K562 (cell line): ENCODE measurements around the gene CELF4. TPM values are rescaled to one million over a fixed set of nuclear protein-coding genes. Genes with fewer than 3 reads are reported as not detected.

ENCODE experiments used
- ATAC-seq: fragments of 200-7000 bp; cut with Tn5 transposase; 3 replicates; pipeline ENCODE4 v1.9.1; 2020; ENCODE audit warnings: moderate library complexity
- BruUV-seq: library from RNA; stranded (reverse); fragments of 400-500 nt; replicated peaks from 2 replicates; lab custom pipeline; 2021; lab: Mats Ljungman, UMichigan
- CTCF ChIA-PET: fragments of 300-600 bp; formaldehyde crosslinking; extraction: SDS; loops from one replicate; lab custom pipeline; 2021; ENCODE audit warnings: low intra/inter-chr PET ratio; lab: Yijun Ruan, JAX
- POLR2A ChIA-PET: fragments of 300-600, 350-650 bp; sonication (Branson Sonifier 250); formaldehyde crosslinking; extraction: SDS; loops from one replicate; lab custom pipeline; 2021; ENCODE audit warnings: antibody characterized with exemption, inconsistent platforms; lab: Yijun Ruan, JAX
- DNase-seq, 4 experiments: peaks; one replicate each; pipeline versions ENCODE4 v3.0.0 to v3.0.0-alpha.2; 2011 to 2018; ENCODE audit warnings: low spot score in 3 of 4, mixed read lengths in 3 of 4; ENCODE audit errors: extremely low read depth in 1 of 4
- FAIRE-seq: peaks from 2 replicates; lab custom pipeline; 2011; peaks lifted over from hg19 to GRCh38; lab: Jason Lieb, UNC
- H2AFZ ChIP-seq: 2 replicates; pipeline ENCODE4 v1.6.0; 2011; ENCODE audit warnings: low read depth, low read length, control low read depth, inconsistent platforms
- H3K27ac ChIP-seq: fragments of 200-600 bp; 3 replicates; pipeline ENCODE4 v1.8.0; 2011; ENCODE audit warnings: low read depth, mild to moderate bottlenecking, control low read depth, inconsistent platforms, low read length, moderate library complexity, mixed read lengths; ENCODE audit errors: extremely low read depth
- H3K27me3 ChIP-seq, 2 experiments: fragments of 300-600 bp in 1 of 2; 2 replicates in 1 of 2; 3 replicates in 1 of 2; pipeline versions ENCODE4 v1.6.0 to v1.8.0; 2011; ENCODE audit warnings: inconsistent platforms in 2 of 2, low read length in 2 of 2, mild to moderate bottlenecking in 1 of 2, mixed read lengths in 1 of 2, moderate library complexity in 1 of 2; ENCODE audit not compliant: control insufficient read depth in 2 of 2, insufficient read depth in 2 of 2
- H3K36me3 ChIP-seq: fragments of 300-600 bp; 3 replicates; pipeline ENCODE4 v1.8.0; 2011; ENCODE audit warnings: mild to moderate bottlenecking, low read length, inconsistent platforms; ENCODE audit not compliant: control insufficient read depth, insufficient read depth
- H3K4me1 ChIP-seq, 2 experiments: fragments of 200-600 bp in 1 of 2; replicated peaks in 1 of 2; 2 replicates in 1 of 2; 3 replicates in 1 of 2; pipeline versions ENCODE4 v1.5.1 to v1.8.0; 2011; ENCODE audit warnings: inconsistent platforms in 2 of 2, low read length in 2 of 2, mild to moderate bottlenecking in 1 of 2, mixed read lengths in 1 of 2, moderate library complexity in 1 of 2; ENCODE audit not compliant: control insufficient read depth in 2 of 2, insufficient read depth in 2 of 2
- H3K4me2 ChIP-seq: 2 replicates; pipeline ENCODE4 v1.6.1; 2011; ENCODE audit warnings: low read length, control low read depth, inconsistent platforms, mixed read lengths; ENCODE audit not compliant: insufficient read depth
- H3K4me3 ChIP-seq: fragments of 200-600 bp; sonication (generic), shearing (Covaris generic); 2 replicates; pipeline ENCODE4 v1.5.1; 2016; ENCODE audit warnings: control low read depth, inconsistent platforms
- H3K79me2 ChIP-seq: fragments of 200-600 bp; 3 replicates; pipeline ENCODE4 v1.8.0; 2011; ENCODE audit warnings: low read length, inconsistent platforms; ENCODE audit not compliant: control insufficient read depth, insufficient read depth
- H3K9ac ChIP-seq, 2 experiments: 2 replicates each; pipeline versions ENCODE4 v1.6.0 to v1.6.1; 2011; ENCODE audit warnings: low read depth in 2 of 2, low read length in 2 of 2, control low read depth in 1 of 2, inconsistent platforms in 1 of 2, mild to moderate bottlenecking in 1 of 2, mixed read lengths in 1 of 2; ENCODE audit not compliant: insufficient read depth in 1 of 2
- H3K9me1 ChIP-seq: one replicate; pipeline ENCODE4 v1.6.0; 2011; ENCODE audit warnings: inconsistent platforms, mild to moderate bottlenecking, low read length, moderate library complexity; ENCODE audit not compliant: control insufficient read depth, insufficient read depth
- H3K9me3 ChIP-seq: replicated peaks from 2 replicates; pipeline ENCODE4 v1.5.1; 2011; ENCODE audit warnings: low read depth, low read length, inconsistent platforms; ENCODE audit not compliant: control insufficient read depth, insufficient read depth
- H4K20me1 ChIP-seq: replicated peaks from 2 replicates; pipeline ENCODE4 v1.6.1; 2011; ENCODE audit warnings: low read length, inconsistent platforms, mixed read lengths; ENCODE audit not compliant: control insufficient read depth, insufficient read depth
- CBFA2T2 ChIP-seq: fragments of 450-650 bp; conservative IDR thresholded peaks from 2 replicates; pipeline ENCODE4 v1.6.1; 2017; ENCODE audit warnings: mild to moderate bottlenecking
- CREBBP ChIP-seq: IDR thresholded peaks from one replicate; pipeline ENCODE4 v1.6.1; 2012; ENCODE audit warnings: low read depth, mild to moderate bottlenecking, control low read depth, inconsistent platforms, low read length
- GATAD2B ChIP-seq: fragments of 450-650 bp; IDR thresholded peaks from 2 replicates; pipeline ENCODE4 v1.6.1; 2017; ENCODE audit warnings: mild to moderate bottlenecking, borderline replicate concordance
- NFE2L1 ChIP-seq: fragments of 450-650 bp; IDR thresholded peaks from 2 replicates; pipeline ENCODE4 v1.6.1; 2016; ENCODE audit warnings: missing genetic modification characterization, low read depth, mild to moderate bottlenecking, missing compliant biosample characterization, moderate library complexity, borderline replicate concordance
- RBM14 ChIP-seq: fragments of 200-400 bp; formaldehyde crosslinking; IDR thresholded peaks from 2 replicates; pipeline ENCODE4 v1.6.1; 2018; ENCODE audit warnings: low read depth, mild to moderate bottlenecking, low read length, moderate library complexity, borderline replicate concordance; ENCODE audit not compliant: insufficient read depth
- SAP30 ChIP-seq: fragments of 200-600 bp; sonication (generic); IDR thresholded peaks from 2 replicates; pipeline ENCODE4 v1.6.1; 2012; ENCODE audit warnings: borderline replicate concordance, low read depth, mild to moderate bottlenecking, moderate library complexity, low read length, control low read depth, inconsistent platforms; ENCODE audit not compliant: insufficient read depth, poor library complexity, severe bottlenecking
- WGBS: fragments of 100-300 bp; shearing (Covaris generic); methylation state at CpG from one replicate; pipeline ENCODE4 v1.1.6; 2016; ENCODE audit warnings: low coverage, mixed read lengths; ENCODE audit not compliant: insufficient coverage; ENCODE audit errors: missing lambda C conversion rate; 5-methylcytosine and 5-hydroxymethylcytosine counted together
- in situ Hi-C: fragments of 300-500 bp; cut with MboI; formaldehyde crosslinking; loops from 4 replicates; pipeline ENCODE4 v1.15.0; 2018; ENCODE audit warnings: inconsistent platforms, mixed read lengths
- intact Hi-C: fragments of 100-400 bp; cut with micrococcal nuclease; formaldehyde crosslinking; loops from 2 replicates; pipeline ENCODE4 v1.14.2; 2022
- polyA plus RNA-seq, 8 experiments: library from polyadenylated mRNA; depleted of rRNA in 4 of 8; stranded (reverse) in 5 of 8; unstranded in 3 of 8; fragments of >200 nt; fragmentation: Nextera tagmentation in 2 of 8; fragmentation: Illumina TruSeq in 1 of 8; extraction: Ambion mirVana in 2 of 8; extraction: Trizol in 1 of 8; gene quantifications; 2 replicates each; pipeline versions ENCODE4 v1.2.1 to v1.2.3, GENCODE V29; 2011 to 2014; ENCODE audit warnings: inconsistent platforms in 1 of 8, missing spikeins in 1 of 8
- total RNA-seq, 7 experiments: library from RNA; depleted of rRNA in 6 of 7; stranded (reverse); fragments of >200 nt in 6 of 7; fragmentation: Illumina TruSeq in 2 of 7; extraction: Trizol in 2 of 7; gene quantifications; 2 replicates each; pipeline versions ENCODE4 v1.2.1 to v1.2.3, GENCODE V29; 2011 to 2021; ENCODE audit warnings: low replicate concordance in 1 of 7
- TF ChIP-seq, protein P1 (sequence below): fragments of 250-450 bp; sonication (Bioruptor Pico); IDR thresholded peaks from 2 replicates; pipeline ENCODE4 v1.6.1; 2021; ENCODE audit warnings: mild to moderate bottlenecking
- TF ChIP-seq, protein P2 (sequence below), 2 experiments: IDR thresholded peaks in 1 of 2; conservative IDR thresholded peaks in 1 of 2; 2 replicates each; pipeline ENCODE4 v1.6.1; 2016; ENCODE audit warnings: low read depth in 2 of 2, mild to moderate bottlenecking in 1 of 2, missing compliant biosample characterization in 1 of 2, missing genetic modification characterization in 1 of 2, moderate library complexity in 1 of 2

CELF4 gene
- total and polyA plus RNA-seq, 9 of the 15 experiments (the other 6 are each of a cell fraction or from before 2014, with no cell fraction given), result 0.04 to 0.24 (median 0.07) TPM; not detected in 3

DNA sequence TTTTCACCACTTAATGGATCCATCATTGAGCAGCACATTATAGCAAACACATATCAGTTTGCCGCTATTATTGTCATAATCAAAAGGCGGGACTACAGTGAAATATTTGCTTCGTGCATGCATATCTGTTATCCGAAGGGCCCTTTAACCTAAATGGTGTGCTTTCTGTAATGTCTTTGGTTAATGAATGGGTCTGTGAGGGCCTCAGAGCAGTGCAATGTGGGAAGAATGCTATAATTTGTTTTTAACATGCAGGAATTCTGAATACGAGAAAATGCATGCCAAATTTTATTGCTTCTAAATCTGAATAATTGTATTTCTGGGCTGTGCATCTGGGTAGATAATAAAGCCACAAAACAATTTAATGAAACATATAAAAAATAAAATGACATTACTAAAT is 32.8 kb upstream of the CELF4 start (continued):
- TF ChIP-seq, protein P1, sequence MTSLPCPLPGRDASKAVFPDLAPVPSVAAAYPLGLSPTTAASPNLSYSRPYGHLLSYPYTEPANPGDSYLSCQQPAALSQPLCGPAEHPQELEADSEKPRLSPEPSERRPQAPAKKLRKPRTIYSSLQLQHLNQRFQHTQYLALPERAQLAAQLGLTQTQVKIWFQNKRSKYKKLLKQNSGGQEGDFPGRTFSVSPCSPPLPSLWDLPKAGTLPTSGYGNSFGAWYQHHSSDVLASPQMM (CRISPR knock-in tag), result no peak
- TF ChIP-seq GATAD2B (no peak), CREBBP (no peak), SAP30 (no peak), CBFA2T2 (no peak)
- TF ChIP-seq, all 486 proteins: peak for 0

DNA sequence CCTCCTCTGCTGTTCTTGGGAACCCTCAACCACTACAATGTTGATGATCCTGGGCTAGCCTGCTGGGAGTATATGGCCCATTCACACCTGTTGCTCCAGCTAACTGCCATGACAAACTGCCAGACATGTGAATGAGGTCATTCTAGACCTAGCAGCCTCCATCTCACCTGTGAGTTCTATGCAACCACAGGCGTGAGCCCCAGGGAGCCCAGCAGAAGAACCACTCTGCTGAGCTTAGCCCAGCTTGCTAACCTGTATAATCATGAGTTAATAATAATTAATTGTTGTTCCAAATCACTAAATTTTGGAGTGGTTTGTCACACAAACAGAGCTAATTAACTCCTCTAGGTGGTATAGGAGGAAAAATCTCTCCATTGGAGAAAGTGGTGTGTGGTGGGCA is 24.7 kb upstream of the CELF4 start:
- H3K9me1 ChIP-seq, result no peaks in the 10 kb centered on the region
- no peaks in the 10 kb centered on the region for H3K4me1 ChIP-seq
- no peak overlapping the region for H3K9ac ChIP-seq
- no peak for FAIRE-seq
- intact Hi-C loops (no loop called here), in situ Hi-C loops (no loop called here)
- ChIA-PET CTCF (no interaction called here), POLR2A (no interaction called here)
- no peak overlapping the region for H3K4me3 ChIP-seq
- H2AFZ ChIP-seq, result no peak overlapping the region
- no peaks in the 10 kb centered on the region for H3K36me3 ChIP-seq
- no peaks in the 10 kb centered on the region for H3K79me2 ChIP-seq
- WGBS, result 0% methylated on average over 1 of the region's 1 CpG
- H3K4me2 ChIP-seq, result no peak overlapping the region
- DNase-seq, result no peak
- ATAC-seq, result no peak
- no peaks in the 10 kb centered on the region for H3K27me3 ChIP-seq
- TF ChIP-seq, protein P2, sequence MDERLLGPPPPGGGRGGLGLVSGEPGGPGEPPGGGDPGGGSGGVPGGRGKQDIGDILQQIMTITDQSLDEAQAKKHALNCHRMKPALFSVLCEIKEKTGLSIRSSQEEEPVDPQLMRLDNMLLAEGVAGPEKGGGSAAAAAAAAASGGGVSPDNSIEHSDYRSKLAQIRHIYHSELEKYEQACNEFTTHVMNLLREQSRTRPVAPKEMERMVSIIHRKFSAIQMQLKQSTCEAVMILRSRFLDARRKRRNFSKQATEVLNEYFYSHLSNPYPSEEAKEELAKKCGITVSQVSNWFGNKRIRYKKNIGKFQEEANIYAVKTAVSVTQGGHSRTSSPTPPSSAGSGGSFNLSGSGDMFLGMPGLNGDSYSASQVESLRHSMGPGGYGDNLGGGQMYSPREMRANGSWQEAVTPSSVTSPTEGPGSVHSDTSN (CRISPR knock-in tag; IDR thresholded peaks at IDR 0.05; ENCODE audit: low read depth), result no peak
- TF ChIP-seq, protein P2 (tag; conservative IDR thresholded peaks at IDR 0.05; ENCODE audit: low read depth), result no peak
- TF ChIP-seq NFE2L1 (tag) (no peak), RBM14 (no peak)
- H4K20me1 ChIP-seq, result no peaks in the 10 kb centered on the region
- no TSS peak for BruUV-seq
- no peaks in the 10 kb centered on the region for H3K9me3 ChIP-seq
- H3K27ac ChIP-seq, result no peak overlapping the region
